ENCODE results near the gene SIRPB2. TPM values are rescaled to one million over a fixed set of nuclear protein-coding genes. Genes with fewer than 3 reads are reported as not detected.

The SIRPB2 gene
- polyA plus RNA-seq, 2 donors, result 0.41 to 0.75 TPM

GRCh38 chr20:1527923-1528322, 36.7 kb upstream of the SIRPB2 start:
- no peaks in the 10 kb centered on the region for H3K4me1 ChIP-seq (ENCODE audit: control insufficient read depth in 2 of 2, insufficient read depth in 2 of 2, low read length in 1 of 2)
- no peak overlapping the region for H3K27ac ChIP-seq (ENCODE audit: low read depth in 2 of 2, low read length in 1 of 2)
- no peaks in the 10 kb centered on the region for H3K36me3 ChIP-seq (ENCODE audit: control insufficient read depth in 2 of 2, insufficient read depth in 2 of 2, low read length in 1 of 2)
- H3K4me3 ChIP-seq (ENCODE audit: low read depth in 1 of 2, low read length in 2 of 2), result no peak overlapping the region
- no peaks in the 10 kb centered on the region for H3K27me3 ChIP-seq (ENCODE audit: control insufficient read depth in 1 of 2, insufficient read depth in 2 of 2, low read length in 2 of 2)
- no peaks in the 10 kb centered on the region for H3K9me3 ChIP-seq (ENCODE audit: control insufficient read depth in 2 of 2, insufficient read depth in 1 of 2, low read depth in 1 of 2, low read length in 1 of 2)

- Histone ChIP-seq H3K27ac (ENCODE audit: low read depth in 2 of 2, low read length in 1 of 2) (no peak overlapping the region), H3K4me3 (ENCODE audit: low read depth in 1 of 2, low read length in 2 of 2) (no peak overlapping the region), H3K9me3 (ENCODE audit: control insufficient read depth in 2 of 2, insufficient read depth in 1 of 2, low read depth in 1 of 2, low read length in 1 of 2) (no peaks in the 10 kb centered on the region)
These were observed 35.7 kb upstream of the SIRPB2 start for GRCh38 chr20:1526896-1527295.

GRCh38 chr20:1526310-1526709, 35.1 kb upstream of the SIRPB2 start:
- Histone ChIP-seq H3K36me3 (ENCODE audit: control insufficient read depth in 2 of 2, insufficient read depth in 2 of 2, low read length in 1 of 2) (no peaks in the 10 kb centered on the region), H3K27ac (ENCODE audit: low read depth in 2 of 2, low read length in 1 of 2) (no peak overlapping the region)
- 85 to 88% methylated on average over 1 of the region's 1 CpG for WGBS, 2 donors

More at GRCh38 chr20:1526896-1527295, 35.7 kb upstream of the SIRPB2 start:
- no peaks in the 10 kb centered on the region for H3K36me3 ChIP-seq (ENCODE audit: control insufficient read depth in 2 of 2, insufficient read depth in 2 of 2, low read length in 1 of 2)
- no peaks in the 10 kb centered on the region for H3K4me1 ChIP-seq (ENCODE audit: control insufficient read depth in 2 of 2, insufficient read depth in 2 of 2, low read length in 1 of 2)
- no peaks in the 10 kb centered on the region for H3K27me3 ChIP-seq (ENCODE audit: control insufficient read depth in 1 of 2, insufficient read depth in 2 of 2, low read length in 2 of 2)

GRCh38 chr20:1524004-1524403, 32.8 kb upstream of the SIRPB2 start:
- no peaks in the 10 kb centered on the region for H3K27me3 ChIP-seq (ENCODE audit: control insufficient read depth in 1 of 2, insufficient read depth in 2 of 2, low read length in 2 of 2)
- no peaks in the 10 kb centered on the region for H3K4me1 ChIP-seq (ENCODE audit: control insufficient read depth in 2 of 2, insufficient read depth in 2 of 2, low read length in 1 of 2)
- H3K27ac ChIP-seq (ENCODE audit: low read depth in 2 of 2, low read length in 1 of 2), result no peak overlapping the region
- H3K36me3 ChIP-seq (ENCODE audit: control insufficient read depth in 2 of 2, insufficient read depth in 2 of 2, low read length in 1 of 2), result no peaks in the 10 kb centered on the region
- H3K4me3 ChIP-seq (ENCODE audit: low read depth in 1 of 2, low read length in 2 of 2), result no peak overlapping the region
- 36 to 39% methylated on average over 4 of the region's 4 CpGs for WGBS, 2 donors
- H3K9me3 ChIP-seq (ENCODE audit: control insufficient read depth in 2 of 2, insufficient read depth in 1 of 2, low read depth in 1 of 2, low read length in 1 of 2), result no peaks in the 10 kb centered on the region

More at GRCh38 chr20:1526310-1526709, 35.1 kb upstream of the SIRPB2 start:
- H3K27me3 ChIP-seq (ENCODE audit: control insufficient read depth in 1 of 2, insufficient read depth in 2 of 2, low read length in 2 of 2), result no peaks in the 10 kb centered on the region
- H3K4me1 ChIP-seq (ENCODE audit: control insufficient read depth in 2 of 2, insufficient read depth in 2 of 2, low read length in 1 of 2), result no peaks in the 10 kb centered on the region
- no peak overlapping the region for H3K4me3 ChIP-seq (ENCODE audit: low read depth in 1 of 2, low read length in 2 of 2)
- no peaks in the 10 kb centered on the region for H3K9me3 ChIP-seq (ENCODE audit: control insufficient read depth in 2 of 2, insufficient read depth in 1 of 2, low read depth in 1 of 2, low read length in 1 of 2)

- WGBS, 2 donors, result 74% methylated on average over 5 of the region's 5 CpGs
- no peaks in the 10 kb centered on the region for H3K9me3 ChIP-seq (ENCODE audit: control insufficient read depth in 2 of 2, insufficient read depth in 1 of 2, low read depth in 1 of 2, low read length in 1 of 2)
- no peaks in the 10 kb centered on the region for H3K27me3 ChIP-seq (ENCODE audit: control insufficient read depth in 1 of 2, insufficient read depth in 2 of 2, low read length in 2 of 2)
These were observed 25.8 kb upstream of the SIRPB2 start for GRCh38 chr20:1517010-1517409.

GRCh38 chr20:1513801-1514200, 22.6 kb upstream of the SIRPB2 start:
- Histone ChIP-seq H3K4me1 (ENCODE audit: control insufficient read depth in 2 of 2, insufficient read depth in 2 of 2, low read length in 1 of 2) (no peaks in the 10 kb centered on the region), H3K36me3 (ENCODE audit: control insufficient read depth in 2 of 2, insufficient read depth in 2 of 2, low read length in 1 of 2) (no peaks in the 10 kb centered on the region), H3K9me3 (ENCODE audit: control insufficient read depth in 2 of 2, insufficient read depth in 1 of 2, low read depth in 1 of 2, low read length in 1 of 2) (no peaks in the 10 kb centered on the region), H3K27ac (ENCODE audit: low read depth in 2 of 2, low read length in 1 of 2) (no peak overlapping the region), H3K27me3 (ENCODE audit: control insufficient read depth in 1 of 2, insufficient read depth in 2 of 2, low read length in 2 of 2) (no peaks in the 10 kb centered on the region), H3K4me3 (ENCODE audit: low read depth in 1 of 2, low read length in 2 of 2) (no peak overlapping the region)
- WGBS, 2 donors, result 72 to 81% methylated on average over 1 of the region's 1 CpG

More at GRCh38 chr20:1517010-1517409, 25.8 kb upstream of the SIRPB2 start:
- Histone ChIP-seq H3K27ac (ENCODE audit: low read depth in 2 of 2, low read length in 1 of 2) (no peak overlapping the region), H3K4me3 (ENCODE audit: low read depth in 1 of 2, low read length in 2 of 2) (no peak overlapping the region), H3K4me1 (ENCODE audit: control insufficient read depth in 2 of 2, insufficient read depth in 2 of 2, low read length in 1 of 2) (no peaks in the 10 kb centered on the region), H3K36me3 (ENCODE audit: control insufficient read depth in 2 of 2, insufficient read depth in 2 of 2, low read length in 1 of 2) (no peaks in the 10 kb centered on the region)

GRCh38 chr20:1509237-1509636, 18.0 kb upstream of the SIRPB2 start:
- Histone ChIP-seq H3K9me3 (ENCODE audit: control insufficient read depth in 2 of 2, insufficient read depth in 1 of 2, low read depth in 1 of 2, low read length in 1 of 2) (no peaks in the 10 kb centered on the region), H3K4me1 (ENCODE audit: control insufficient read depth in 2 of 2, insufficient read depth in 2 of 2, low read length in 1 of 2) (no peaks in the 10 kb centered on the region), H3K27me3 (ENCODE audit: control insufficient read depth in 1 of 2, insufficient read depth in 2 of 2, low read length in 2 of 2) (no peaks in the 10 kb centered on the region), H3K36me3 (ENCODE audit: control insufficient read depth in 2 of 2, insufficient read depth in 2 of 2, low read length in 1 of 2) (no peaks in the 10 kb centered on the region), H3K4me3 (ENCODE audit: low read depth in 1 of 2, low read length in 2 of 2) (no peak overlapping the region), H3K27ac (ENCODE audit: low read depth in 2 of 2, low read length in 1 of 2) (no peak overlapping the region)
- 30 to 38% methylated on average over 9 of the region's 9 CpGs for WGBS, 2 donors

- no peaks in the 10 kb centered on the region for H3K36me3 ChIP-seq (ENCODE audit: control insufficient read depth in 2 of 2, insufficient read depth in 2 of 2, low read length in 1 of 2)
- H3K27ac ChIP-seq (ENCODE audit: low read depth in 2 of 2, low read length in 1 of 2), result no peak overlapping the region
These were observed 17.4 kb upstream of the SIRPB2 start for GRCh38 chr20:1508574-1508973.

GRCh38 chr20:1507276-1507675, 16.1 kb upstream of the SIRPB2 start:
- Histone ChIP-seq H3K27me3 (ENCODE audit: control insufficient read depth in 1 of 2, insufficient read depth in 2 of 2, low read length in 2 of 2) (no peaks in the 10 kb centered on the region), H3K4me1 (ENCODE audit: control insufficient read depth in 2 of 2, insufficient read depth in 2 of 2, low read length in 1 of 2) (no peaks in the 10 kb centered on the region), H3K4me3 (ENCODE audit: low read depth in 1 of 2, low read length in 2 of 2) (no peak overlapping the region), H3K36me3 (ENCODE audit: control insufficient read depth in 2 of 2, insufficient read depth in 2 of 2, low read length in 1 of 2) (no peaks in the 10 kb centered on the region), H3K27ac (ENCODE audit: low read depth in 2 of 2, low read length in 1 of 2) (no peak overlapping the region), H3K9me3 (ENCODE audit: control insufficient read depth in 2 of 2, insufficient read depth in 1 of 2, low read depth in 1 of 2, low read length in 1 of 2) (no peaks in the 10 kb centered on the region)
- WGBS, 2 donors, result 61 to 69% methylated on average over 3 of the region's 3 CpGs

More at GRCh38 chr20:1508574-1508973, 17.4 kb upstream of the SIRPB2 start:
- H3K27me3 ChIP-seq (ENCODE audit: control insufficient read depth in 1 of 2, insufficient read depth in 2 of 2, low read length in 2 of 2), result no peaks in the 10 kb centered on the region
- no peak overlapping the region for H3K4me3 ChIP-seq (ENCODE audit: low read depth in 1 of 2, low read length in 2 of 2)
- no peaks in the 10 kb centered on the region for H3K4me1 ChIP-seq (ENCODE audit: control insufficient read depth in 2 of 2, insufficient read depth in 2 of 2, low read length in 1 of 2)
- no peaks in the 10 kb centered on the region for H3K9me3 ChIP-seq (ENCODE audit: control insufficient read depth in 2 of 2, insufficient read depth in 1 of 2, low read depth in 1 of 2, low read length in 1 of 2)

- WGBS, 2 donors, result 56 to 73% methylated on average over 1 of the region's 1 CpG
- no peaks in the 10 kb centered on the region for H3K27me3 ChIP-seq (ENCODE audit: control insufficient read depth in 1 of 2, insufficient read depth in 2 of 2, low read length in 2 of 2)
These were observed 14.7 kb upstream of the SIRPB2 start for GRCh38 chr20:1505871-1506270.

More at GRCh38 chr20:1505871-1506270, 14.7 kb upstream of the SIRPB2 start:
- H3K4me1 ChIP-seq (ENCODE audit: control insufficient read depth in 2 of 2, insufficient read depth in 2 of 2, low read length in 1 of 2), result peaks cover 0 to 1% of the 10 kb centered on the region in 2 donors
- H3K36me3 ChIP-seq (ENCODE audit: control insufficient read depth in 2 of 2, insufficient read depth in 2 of 2, low read length in 1 of 2), result no peaks in the 10 kb centered on the region
- H3K9me3 ChIP-seq (ENCODE audit: control insufficient read depth in 2 of 2, insufficient read depth in 1 of 2, low read depth in 1 of 2, low read length in 1 of 2), result no peaks in the 10 kb centered on the region
- no peak overlapping the region for H3K27ac ChIP-seq (ENCODE audit: low read depth in 2 of 2, low read length in 1 of 2)
- no peak overlapping the region for H3K4me3 ChIP-seq (ENCODE audit: low read depth in 1 of 2, low read length in 2 of 2)
